GM12872 (cell line): Measurements from ENCODE around the gene GABPB2.

Experiments
- CTCF ChIP-seq: IDR thresholded peaks from 3 replicates; pipeline ENCODE4 v1.5.1; 2011; ENCODE audit warnings: low read depth, mild to moderate bottlenecking, low read length, moderate library complexity; ENCODE audit not compliant: insufficient read depth

Gene GABPB2

GRCh38 chr1:151128800-151129199 is 58.2 kb downstream of the GABPB2 start:
- no peak for TF ChIP-seq CTCF

DNA sequence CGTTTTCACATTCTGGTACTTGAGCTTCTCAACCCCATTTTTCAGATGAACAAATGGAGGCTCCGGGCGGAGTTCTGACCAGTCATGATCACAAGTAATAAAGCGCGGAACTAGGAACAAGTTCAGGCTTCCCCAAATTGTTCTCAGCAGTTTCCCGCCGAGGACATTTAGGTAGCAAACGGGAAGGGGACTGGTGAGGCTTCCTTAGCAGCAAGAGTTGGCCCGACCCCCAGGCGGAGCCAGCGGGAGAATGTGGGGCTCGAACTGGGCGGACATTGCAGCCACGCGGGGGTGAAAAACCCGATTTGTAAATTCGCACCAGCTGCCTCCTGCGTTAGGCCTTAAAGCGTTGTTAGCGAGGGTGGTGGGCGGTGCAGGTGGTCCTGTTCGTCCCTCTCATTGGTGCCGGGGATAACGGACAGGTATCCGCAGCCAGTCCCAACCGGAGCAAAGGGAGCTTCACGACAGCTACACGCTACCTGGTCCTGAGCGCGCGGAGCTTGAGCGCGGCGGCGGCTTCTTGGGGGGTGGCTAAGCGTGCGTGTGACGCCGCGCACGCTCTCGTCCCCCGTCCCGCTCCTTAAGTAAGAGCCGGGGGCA is 60.5 kb downstream of the GABPB2 start:
- TF ChIP-seq CTCF = no peak

GRCh38 chr1:151131701-151132334 is 61.3 kb downstream of the GABPB2 start:
- TF ChIP-seq CTCF = no peak

GRCh38 chr1:151132335-151133017 is 61.9 kb downstream of the GABPB2 start:
- no peak for TF ChIP-seq CTCF

- TF ChIP-seq CTCF = no peak
Measured at GRCh38 chr1:151133018-151133806, 62.7 kb downstream of the GABPB2 start.

GRCh38 chr1:151134396-151134795 is 63.8 kb downstream of the GABPB2 start:
- TF ChIP-seq CTCF = no peak

DNA sequence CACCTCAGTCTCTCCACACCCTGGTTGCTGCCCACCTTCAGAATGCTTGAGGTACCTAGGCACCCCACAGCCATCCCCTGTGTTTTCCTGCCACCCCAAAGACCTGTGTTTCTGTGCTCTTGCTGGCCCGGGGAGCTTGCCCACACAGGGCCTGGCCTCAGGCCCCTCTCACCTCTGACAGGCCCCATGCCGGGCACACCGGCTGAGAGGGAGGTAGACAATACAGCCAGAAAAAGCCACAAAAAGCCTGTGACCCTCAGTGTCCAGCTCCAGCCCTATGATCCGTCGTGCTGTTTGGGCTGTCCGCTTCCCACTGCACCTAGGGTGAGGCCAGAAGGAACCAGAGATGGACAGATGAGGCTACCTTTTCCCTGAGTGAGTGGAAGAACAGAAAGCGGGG is 64.4 kb downstream of the GABPB2 start:
- TF ChIP-seq CTCF = no peak
